Immature natural killer cell (primary cell): ENCODE data around the gene EPN3. TPM values are rescaled to one million over a fixed set of nuclear protein-coding genes. Genes with fewer than 3 reads are reported as not detected.

Source experiments
- DNase-seq, 3 donors: peaks; one replicate each; pipeline ENCODE4 v3.0.0; 2022; ENCODE audit warnings: mixed read lengths in 1 of 3
- H3K27ac Mint-ChIP-seq, 6 donors: one replicate each; pipeline ENCODE4 v1.8.0; 2020; ENCODE audit warnings: mixed read lengths in 6 of 6, mild to moderate bottlenecking in 5 of 6, inconsistent platforms in 4 of 6, moderate library complexity in 3 of 6
- H3K27me3 Mint-ChIP-seq, 3 donors: one replicate each; pipeline ENCODE4 v1.8.0; 2020 to 2021; ENCODE audit warnings: low read depth in 3 of 3, mild to moderate bottlenecking in 3 of 3, mixed read lengths in 3 of 3, moderate library complexity in 3 of 3, inconsistent platforms in 1 of 3
- H3K36me3 Mint-ChIP-seq, 3 donors: one replicate each; pipeline ENCODE4 v1.8.0; 2020; ENCODE audit warnings: mixed read lengths in 3 of 3, inconsistent platforms in 2 of 3, mild to moderate bottlenecking in 2 of 3
- H3K4me1 Mint-ChIP-seq, 2 donors: one replicate each; pipeline ENCODE4 v1.8.0; 2020; ENCODE audit warnings: inconsistent platforms in 2 of 2, mild to moderate bottlenecking in 2 of 2, mixed read lengths in 2 of 2, moderate library complexity in 1 of 2
- H3K4me3 Mint-ChIP-seq, 5 donors: one replicate each; pipeline ENCODE4 v1.8.0; 2020; ENCODE audit warnings: mild to moderate bottlenecking in 5 of 5, mixed read lengths in 5 of 5, inconsistent platforms in 3 of 5, moderate library complexity in 3 of 5
- H3K9me3 Mint-ChIP-seq, 6 donors: one replicate each; pipeline ENCODE4 v1.8.0; 2020; ENCODE audit warnings: mild to moderate bottlenecking in 6 of 6, mixed read lengths in 6 of 6, inconsistent platforms in 4 of 6, moderate library complexity in 3 of 6
- polyA plus RNA-seq, 3 donors: library from polyadenylated mRNA; unstranded; fragments of 300-500 nt; fragmentation: Illumina TruSeq; gene quantifications; one replicate each; pipeline ENCODE4 v1.2.3, GENCODE V29; 2021

EPN3 gene
- polyA plus RNA-seq, 3 donors from 2014 or later, result not detected

- no peak for DNase-seq
- Mint-ChIP-seq H3K4me3 (no peak overlapping the region), H3K4me1 (no peaks in the 10 kb centered on the region), H3K27ac (no peak overlapping the region), H3K9me3 (no peaks in the 10 kb centered on the region), H3K36me3 (no peaks in the 10 kb centered on the region), H3K27me3 (peaks cover 2 to 3% (median 3%) of the 10 kb centered on the region in 3 donors)
These were observed 14.0 kb upstream of the EPN3 start for GRCh38 chr17:50518384-50519023.

DNA sequence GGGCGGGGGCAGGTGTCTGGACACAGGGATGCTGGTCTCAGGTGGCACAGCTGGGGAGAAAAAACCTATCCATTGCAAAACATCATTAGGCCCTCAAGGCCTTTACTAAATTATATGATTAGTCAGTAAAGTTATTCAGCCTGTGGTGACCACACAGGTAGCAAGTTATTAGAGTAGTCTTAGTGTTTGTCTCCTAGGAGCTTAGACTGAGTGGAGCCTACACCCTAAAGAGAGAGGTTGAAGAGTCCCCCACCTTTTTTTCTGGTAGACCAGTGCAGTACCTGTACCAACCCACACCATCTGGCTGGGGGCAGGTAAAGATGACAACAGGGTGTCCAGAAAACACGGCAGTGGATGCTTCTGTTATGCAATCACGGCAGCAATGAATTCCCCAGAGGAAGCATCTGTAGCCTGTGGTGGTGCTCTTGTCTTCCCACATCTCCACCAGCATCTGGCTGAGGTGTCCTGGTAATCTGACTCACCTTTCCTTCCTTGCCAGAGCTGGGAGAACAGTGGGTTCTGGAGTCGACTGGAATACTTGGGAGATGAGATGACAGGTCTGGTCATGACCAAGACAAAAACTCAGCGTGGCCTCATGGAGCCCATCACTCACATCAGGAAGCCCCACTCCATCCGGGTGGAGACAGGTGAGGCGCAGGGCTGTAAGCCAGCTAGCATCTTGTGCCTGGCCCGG lies 13.2 kb upstream of the EPN3 start:
- H3K27me3 Mint-ChIP-seq, result peaks cover 2 to 3% (median 3%) of the 10 kb centered on the region in 3 donors
- H3K36me3 Mint-ChIP-seq, result no peaks in the 10 kb centered on the region
- no peak for DNase-seq
- H3K4me1 Mint-ChIP-seq, result no peaks in the 10 kb centered on the region
- no peak overlapping the region for H3K4me3 Mint-ChIP-seq
- no peak overlapping the region for H3K27ac Mint-ChIP-seq
- no peaks in the 10 kb centered on the region for H3K9me3 Mint-ChIP-seq

- Mint-ChIP-seq H3K36me3 (no peaks in the 10 kb centered on the region), H3K27me3 (peaks cover 0 to 3% (median 2%) of the 10 kb centered on the region in 3 donors), H3K27ac (no peak overlapping the region), H3K4me3 (no peak overlapping the region), H3K4me1 (no peaks in the 10 kb centered on the region), H3K9me3 (no peaks in the 10 kb centered on the region)
- DNase-seq, result no peak
These were observed 12.1 kb upstream of the EPN3 start for GRCh38 chr17:50520483-50520882.

DNA sequence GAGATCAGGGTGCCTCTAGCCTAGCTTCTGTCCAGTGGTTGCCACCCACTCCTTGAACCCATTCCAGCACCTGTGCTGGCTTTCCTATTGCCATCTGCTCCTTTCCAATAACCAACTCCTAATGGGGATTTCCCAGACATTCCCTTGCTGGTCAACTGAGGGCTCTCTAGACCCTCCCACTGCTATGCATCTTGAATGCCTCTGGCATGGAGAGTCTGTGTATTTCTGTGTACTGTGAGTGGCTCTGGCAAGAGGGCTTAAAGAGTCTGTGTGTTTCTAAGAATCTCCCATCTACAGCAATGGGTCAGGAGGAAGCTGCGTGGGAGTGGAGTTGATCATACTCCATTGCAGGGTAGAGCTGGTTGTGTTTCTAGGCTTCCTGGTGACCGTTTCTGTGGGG lies 11.0 kb upstream of the EPN3 start:
- H3K27me3 Mint-ChIP-seq, result peaks cover 0 to 4% (median 2%) of the 10 kb centered on the region in 3 donors
- no peak for DNase-seq
- H3K36me3 Mint-ChIP-seq, result no peaks in the 10 kb centered on the region
- H3K4me1 Mint-ChIP-seq, result no peaks in the 10 kb centered on the region
- no peak overlapping the region for H3K27ac Mint-ChIP-seq
- no peak overlapping the region for H3K4me3 Mint-ChIP-seq
- H3K9me3 Mint-ChIP-seq, result no peaks in the 10 kb centered on the region

GRCh38 chr17:50522766-50523165 lies 9.8 kb upstream of the EPN3 start:
- H3K36me3 Mint-ChIP-seq, result no peaks in the 10 kb centered on the region
- no peak overlapping the region for H3K4me3 Mint-ChIP-seq
- H3K4me1 Mint-ChIP-seq, result no peaks in the 10 kb centered on the region
- H3K27me3 Mint-ChIP-seq, result peaks cover 0 to 4% (median 2%) of the 10 kb centered on the region in 3 donors
- H3K9me3 Mint-ChIP-seq, result no peaks in the 10 kb centered on the region
- DNase-seq, result no peak
- H3K27ac Mint-ChIP-seq, result no peak overlapping the region

DNA sequence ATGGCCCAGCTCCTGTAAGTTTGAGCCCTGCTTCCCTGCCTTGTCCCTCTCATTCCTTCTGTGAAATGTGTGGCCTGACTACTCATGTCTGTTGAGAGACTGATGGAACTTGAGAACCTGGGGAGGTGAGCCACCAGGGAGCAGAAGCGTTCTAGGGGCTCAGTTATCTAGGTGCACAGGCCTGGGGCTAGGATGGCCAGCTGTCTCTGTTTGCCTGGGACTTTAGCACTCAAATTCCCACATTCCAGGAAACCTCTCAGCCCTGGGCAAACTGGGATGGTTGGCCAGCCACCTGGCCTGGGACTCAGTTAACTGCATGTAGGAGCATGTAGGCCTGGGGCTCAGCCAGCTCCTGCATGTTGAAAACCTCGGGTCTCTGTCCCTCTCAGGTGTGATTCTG lies 9.3 kb upstream of the EPN3 start:
- H3K4me1 Mint-ChIP-seq, result no peaks in the 10 kb centered on the region
- no peaks in the 10 kb centered on the region for H3K36me3 Mint-ChIP-seq
- no peak for DNase-seq
- H3K4me3 Mint-ChIP-seq, result no peak overlapping the region
- peaks cover 0 to 2% (median 2%) of the 10 kb centered on the region in 3 donors for H3K27me3 Mint-ChIP-seq
- no peak overlapping the region for H3K27ac Mint-ChIP-seq
- H3K9me3 Mint-ChIP-seq, result no peaks in the 10 kb centered on the region

DNA sequence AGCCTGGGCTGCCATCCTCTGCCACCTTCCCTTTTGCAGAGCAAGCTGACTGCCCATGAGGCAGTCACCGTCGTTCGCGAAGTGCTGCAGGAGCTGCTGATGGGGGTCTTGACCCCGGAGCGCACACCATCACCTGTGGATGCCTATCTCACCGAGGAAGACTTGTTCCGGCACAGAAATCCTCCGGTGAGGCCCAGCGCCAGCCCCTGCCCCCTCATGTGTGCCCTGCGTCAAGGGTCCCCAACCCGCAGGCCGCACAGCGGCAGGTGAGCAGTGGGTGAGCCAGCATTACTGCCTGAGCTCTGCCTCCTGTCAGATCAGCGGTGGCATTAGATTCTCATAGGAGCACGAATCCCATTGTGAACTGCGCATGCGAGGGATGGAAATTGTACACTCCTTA lies 7.7 kb upstream of the EPN3 start:
- DNase-seq, result no peak
- Mint-ChIP-seq H3K4me1 (no peaks in the 10 kb centered on the region), H3K27me3 (peaks cover 0 to 3% (median 2%) of the 10 kb centered on the region in 3 donors), H3K4me3 (no peak overlapping the region), H3K27ac (no peak overlapping the region), H3K36me3 (no peaks in the 10 kb centered on the region), H3K9me3 (no peaks in the 10 kb centered on the region)

- H3K27ac Mint-ChIP-seq, result no peak overlapping the region
- H3K4me1 Mint-ChIP-seq, result no peaks in the 10 kb centered on the region
- no peak overlapping the region for H3K4me3 Mint-ChIP-seq
- no peaks in the 10 kb centered on the region for H3K36me3 Mint-ChIP-seq
- no peaks in the 10 kb centered on the region for H3K9me3 Mint-ChIP-seq
- peaks cover 0 to 14% (median 7%) of the 10 kb centered on the region in 3 donors for H3K27me3 Mint-ChIP-seq
- DNase-seq, result no peak
These were observed 5.3 kb upstream of the EPN3 start for GRCh38 chr17:50527155-50527762.

DNA sequence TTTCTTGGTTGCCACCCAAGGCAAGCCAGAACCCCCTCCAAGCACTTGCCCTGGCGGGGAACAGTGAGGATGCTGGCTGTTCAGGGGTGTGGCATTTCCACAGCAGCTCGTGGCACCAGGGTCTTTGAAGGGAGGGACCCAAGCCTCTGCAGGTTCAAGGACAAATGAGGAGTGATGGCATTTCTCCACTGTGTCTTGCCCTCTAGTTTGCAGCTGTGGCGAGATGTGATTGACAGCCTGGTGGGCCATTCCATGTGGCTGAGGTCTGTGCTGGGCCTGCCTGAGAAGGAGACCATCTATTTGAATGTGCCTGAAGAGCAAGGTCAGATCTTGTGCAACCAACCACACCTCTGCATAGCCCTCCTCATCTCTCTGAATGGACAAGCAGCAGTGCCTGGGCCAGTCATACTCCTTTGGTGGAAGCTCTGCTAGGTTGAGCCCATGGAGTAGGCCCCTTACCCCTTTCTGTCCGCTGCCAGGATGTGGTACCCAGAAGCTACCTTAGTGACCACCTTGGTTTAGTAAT lies 4.5 kb upstream of the EPN3 start:
- no peak overlapping the region for H3K27ac Mint-ChIP-seq
- no peak overlapping the region for H3K4me3 Mint-ChIP-seq
- no peaks in the 10 kb centered on the region for H3K36me3 Mint-ChIP-seq
- no peak for DNase-seq
- H3K4me1 Mint-ChIP-seq, result no peaks in the 10 kb centered on the region
- no peaks in the 10 kb centered on the region for H3K9me3 Mint-ChIP-seq
- H3K27me3 Mint-ChIP-seq, result peaks cover 0 to 14% (median 7%) of the 10 kb centered on the region in 3 donors

GRCh38 chr17:50529849-50530248 lies 2.7 kb upstream of the EPN3 start:
- no peak for DNase-seq
- Mint-ChIP-seq H3K4me1 (no peaks in the 10 kb centered on the region), H3K4me3 (no peak overlapping the region), H3K27ac (no peak overlapping the region), H3K27me3 (peaks cover 6 to 18% (median 17%) of the 10 kb centered on the region in 3 donors), H3K36me3 (no peaks in the 10 kb centered on the region), H3K9me3 (no peaks in the 10 kb centered on the region)

GRCh38 chr17:50531428-50532025 lies 1.0 kb upstream of the EPN3 start:
- Mint-ChIP-seq H3K27ac (no peak overlapping the region), H3K4me1 (no peaks in the 10 kb centered on the region), H3K9me3 (no peaks in the 10 kb centered on the region), H3K36me3 (no peaks in the 10 kb centered on the region), H3K27me3 (peaks cover 6 to 19% (median 19%) of the 10 kb centered on the region in 3 donors), H3K4me3 (no peak overlapping the region)
- DNase-seq, result no peak

- H3K9me3 Mint-ChIP-seq, result no peaks in the 10 kb centered on the region
- H3K27me3 Mint-ChIP-seq, result peaks cover 6 to 19% (median 19%) of the 10 kb centered on the region in 3 donors
- H3K4me1 Mint-ChIP-seq, result no peaks in the 10 kb centered on the region
- no peaks in the 10 kb centered on the region for H3K36me3 Mint-ChIP-seq
- no peak overlapping the region for H3K27ac Mint-ChIP-seq
- DNase-seq, result no peak
- H3K4me3 Mint-ChIP-seq, result no peak overlapping the region
These were observed 650 bp downstream of the EPN3 start for GRCh38 chr17:50533185-50533584.

DNA sequence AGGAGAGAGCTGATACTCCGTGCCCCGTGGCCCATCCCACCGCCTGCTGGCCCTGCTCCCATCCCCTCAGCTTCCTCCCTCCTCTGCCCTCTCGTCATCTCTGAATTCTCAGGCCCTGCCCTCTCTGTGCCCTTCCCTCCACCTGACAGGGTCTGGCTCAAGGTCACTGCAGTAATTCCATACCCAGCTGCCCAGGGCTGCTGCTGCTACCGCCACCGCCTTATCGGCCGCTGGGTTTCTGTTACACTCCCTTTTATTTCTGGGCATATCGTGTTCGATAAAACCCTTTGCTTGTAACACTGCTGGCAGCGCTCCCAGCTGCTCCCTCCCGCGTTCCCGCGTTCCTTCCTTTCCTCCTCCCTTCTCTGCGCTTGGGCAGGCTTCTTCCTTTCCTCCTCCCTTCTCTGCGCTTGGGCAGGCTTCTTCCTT lies 1.2 kb downstream of the EPN3 start:
- Mint-ChIP-seq H3K9me3 (no peaks in the 10 kb centered on the region), H3K4me1 (no peaks in the 10 kb centered on the region), H3K36me3 (no peaks in the 10 kb centered on the region), H3K4me3 (no peak overlapping the region), H3K27me3 (peaks cover 6 to 19% (median 19%) of the 10 kb centered on the region in 3 donors), H3K27ac (no peak overlapping the region)
- DNase-seq, result no peak
